OCI-LY7 (cell line): ENCODE data around the gene TMEM72.

Source experiments
- EZH2phosphoT487 ChIP-seq: fragments of 200-600 bp; sonication (generic); IDR thresholded peaks from 2 replicates; pipeline ENCODE4 v1.6.1; 2018; ENCODE audit warnings: low read depth, borderline replicate concordance, mild to moderate bottlenecking, mixed run types, antibody characterized with exemption, low read length, moderate library complexity, mixed read lengths
- TF ChIP-seq, protein P1 (sequence below): fragments of 200-600 bp; sonication (generic); conservative IDR thresholded peaks from 2 replicates; pipeline ENCODE4 v1.5.1; 2014; ENCODE audit warnings: mild to moderate bottlenecking, antibody characterized with exemption, low read length, moderate library complexity, mixed read lengths

DNA sequence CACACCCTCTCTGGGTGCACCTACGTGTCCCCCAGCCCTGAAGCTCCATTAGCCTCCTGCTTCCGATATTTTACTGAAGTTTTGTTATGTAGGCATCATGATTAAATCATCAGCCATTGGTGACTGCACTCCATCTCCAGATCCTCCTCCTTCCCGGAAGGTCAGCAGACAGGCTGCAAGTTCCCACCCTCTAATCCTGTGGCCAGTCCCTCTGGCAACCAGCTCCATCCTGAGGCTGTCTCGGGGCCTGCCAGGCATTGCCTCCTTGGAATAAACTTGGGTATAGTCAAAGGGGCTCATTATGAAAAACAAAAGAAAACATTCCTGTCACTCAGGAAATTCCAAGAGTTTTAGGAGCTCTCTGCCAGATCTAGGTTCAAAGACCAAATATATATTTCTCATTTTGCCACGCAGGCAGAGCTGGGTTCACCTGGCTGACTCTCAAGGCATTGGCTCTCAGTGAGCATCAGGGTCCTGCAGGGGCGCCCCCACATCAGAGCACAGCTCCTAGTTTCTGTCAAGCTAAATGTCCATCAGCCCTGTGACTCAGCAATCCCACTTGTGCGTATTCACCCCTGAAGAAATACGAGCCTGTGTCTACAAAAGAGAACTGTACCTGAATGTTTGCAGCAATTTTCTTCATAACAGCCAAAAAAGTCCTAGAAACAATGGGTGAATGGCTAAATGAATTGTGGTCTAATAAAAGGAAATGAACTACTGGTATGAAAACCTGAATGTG lies 27.4 kb upstream of the TMEM72 start:
- TF ChIP-seq, protein P1, sequence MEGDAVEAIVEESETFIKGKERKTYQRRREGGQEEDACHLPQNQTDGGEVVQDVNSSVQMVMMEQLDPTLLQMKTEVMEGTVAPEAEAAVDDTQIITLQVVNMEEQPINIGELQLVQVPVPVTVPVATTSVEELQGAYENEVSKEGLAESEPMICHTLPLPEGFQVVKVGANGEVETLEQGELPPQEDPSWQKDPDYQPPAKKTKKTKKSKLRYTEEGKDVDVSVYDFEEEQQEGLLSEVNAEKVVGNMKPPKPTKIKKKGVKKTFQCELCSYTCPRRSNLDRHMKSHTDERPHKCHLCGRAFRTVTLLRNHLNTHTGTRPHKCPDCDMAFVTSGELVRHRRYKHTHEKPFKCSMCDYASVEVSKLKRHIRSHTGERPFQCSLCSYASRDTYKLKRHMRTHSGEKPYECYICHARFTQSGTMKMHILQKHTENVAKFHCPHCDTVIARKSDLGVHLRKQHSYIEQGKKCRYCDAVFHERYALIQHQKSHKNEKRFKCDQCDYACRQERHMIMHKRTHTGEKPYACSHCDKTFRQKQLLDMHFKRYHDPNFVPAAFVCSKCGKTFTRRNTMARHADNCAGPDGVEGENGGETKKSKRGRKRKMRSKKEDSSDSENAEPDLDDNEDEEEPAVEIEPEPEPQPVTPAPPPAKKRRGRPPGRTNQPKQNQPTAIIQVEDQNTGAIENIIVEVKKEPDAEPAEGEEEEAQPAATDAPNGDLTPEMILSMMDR = no peak
- no peak for TF ChIP-seq EZH2phosphoT487
